Neural cell (in vitro differentiated cells): ENCODE measurements around the gene CHST11. TPM values are rescaled to one million over a fixed set of nuclear protein-coding genes. Genes with fewer than 3 reads are reported as not detected.

Experiments
- H2AFZ ChIP-seq: fragments of 200-600, 300-800 bp; sonication (generic), shearing (Covaris generic); 2 replicates; pipeline ENCODE4 v1.6.0; 2014; ENCODE audit warnings: low read depth, mild to moderate bottlenecking, antibody characterized with exemption, low read length, moderate library complexity
- H3F3A ChIP-seq: fragments of 200-600 bp; shearing (Covaris generic); 2 replicates; pipeline ENCODE4 v1.6.1; 2016; ENCODE audit warnings: mild to moderate bottlenecking, moderate library complexity, mixed read lengths, antibody characterized with exemption, low read length; ENCODE audit not compliant: insufficient read depth, poor library complexity, severe bottlenecking
- H3K27ac ChIP-seq: fragments of 200-600, 300-800 bp; sonication (generic), shearing (Covaris generic); 2 replicates; pipeline ENCODE4 v1.5.1; 2014; ENCODE audit warnings: mild to moderate bottlenecking, low read length, moderate library complexity
- H3K27me3 ChIP-seq: fragments of 300-800, 200-600 bp; sonication (generic), shearing (Covaris generic); 2 replicates; pipeline ENCODE4 v1.6.0; 2014; ENCODE audit warnings: mild to moderate bottlenecking, low read depth, low read length, moderate library complexity; ENCODE audit not compliant: insufficient read depth
- H3K36me3 ChIP-seq: fragments of 300-800, 200-600 bp; sonication (generic), shearing (Covaris generic); 2 replicates; pipeline ENCODE4 v1.5.1; 2014; ENCODE audit warnings: mild to moderate bottlenecking, antibody characterized with exemption, low read length, moderate library complexity; ENCODE audit not compliant: insufficient read depth
- H3K4me2 ChIP-seq: fragments of 300-800, 200-600 bp; sonication (generic), shearing (Covaris generic); 2 replicates; pipeline ENCODE4 v1.6.0; 2014; ENCODE audit warnings: mild to moderate bottlenecking, low read length
- H3K4me3 ChIP-seq: fragments of 300-800, 200-600 bp; sonication (generic), shearing (Covaris generic); 2 replicates; pipeline ENCODE4 v1.5.1; 2014; ENCODE audit warnings: mild to moderate bottlenecking, low read length, moderate library complexity
- H3K79me2 ChIP-seq: fragments of 200-600 bp; shearing (Covaris generic); replicated peaks from 2 replicates; pipeline ENCODE4 v1.6.0; 2014; ENCODE audit warnings: mild to moderate bottlenecking, low read length, moderate library complexity; ENCODE audit not compliant: insufficient read depth
- H3K9ac ChIP-seq: fragments of 300-800, 200-600 bp; sonication (generic), shearing (Covaris generic); 2 replicates; pipeline ENCODE4 v1.6.1; 2016; ENCODE audit warnings: mild to moderate bottlenecking, low read length, mixed read lengths
- H3K9me2 ChIP-seq: fragments of 200-600 bp; shearing (Covaris generic); 2 replicates; pipeline ENCODE4 v1.6.1; 2016; ENCODE audit warnings: mild to moderate bottlenecking, low read length, mixed read lengths; ENCODE audit not compliant: insufficient read depth
- H3K9me3 ChIP-seq: fragments of 200-600, 300-800 bp; sonication (generic), shearing (Covaris generic); 2 replicates; pipeline ENCODE4 v1.6.1; 2016; ENCODE audit warnings: mild to moderate bottlenecking, mixed run types, low read length, moderate library complexity, mixed read lengths
- H4K20me1 ChIP-seq: fragments of 200-600 bp; shearing (Covaris generic); 2 replicates; pipeline ENCODE4 v1.6.1; 2016; ENCODE audit warnings: mild to moderate bottlenecking, mixed run types; ENCODE audit not compliant: insufficient read depth
- EP300 ChIP-seq: fragments of 450-650 bp; conservative IDR thresholded peaks from 2 replicates; pipeline ENCODE4 v1.6.1; 2014; ENCODE audit warnings: antibody characterized with exemption, mild to moderate bottlenecking, moderate library complexity; ENCODE audit not compliant: poor library complexity, severe bottlenecking
- EZH2 ChIP-seq: fragments of 200-600, 300-800 bp; shearing (Covaris generic), sonication (generic); IDR thresholded peaks from 2 replicates; pipeline ENCODE4 v1.6.1; 2014; ENCODE audit warnings: antibody characterized with exemption, low read length, borderline replicate concordance, mild to moderate bottlenecking; ENCODE audit not compliant: insufficient read depth, poor library complexity, severe bottlenecking
- MXI1 ChIP-seq: fragments of 450-650 bp; conservative IDR thresholded peaks from 2 replicates; pipeline ENCODE4 v1.6.1; 2014; ENCODE audit warnings: antibody characterized with exemption, mild to moderate bottlenecking; ENCODE audit not compliant: poor library complexity, severe bottlenecking
- POLR2AphosphoS5 ChIP-seq: IDR thresholded peaks from 2 replicates; pipeline ENCODE4 v1.6.1; 2012
- RAD21 ChIP-seq: fragments of 450-650 bp; conservative IDR thresholded peaks from 2 replicates; pipeline ENCODE4 v1.6.1; 2014; ENCODE audit warnings: antibody characterized with exemption, mild to moderate bottlenecking, moderate library complexity
- SMC3 ChIP-seq: fragments of 450-650 bp; conservative IDR thresholded peaks from 2 replicates; pipeline ENCODE4 v1.6.1; 2014; ENCODE audit warnings: antibody characterized with exemption, mild to moderate bottlenecking, moderate library complexity; ENCODE audit not compliant: poor library complexity
- TAF1 ChIP-seq: IDR thresholded peaks from 2 replicates; pipeline ENCODE4 v1.6.1; 2012; ENCODE audit warnings: low read depth
- polyA plus RNA-seq: library from polyadenylated mRNA; depleted of rRNA; stranded (reverse); fragments of >200 nt; gene quantifications from 2 replicates; pipeline ENCODE4 v1.2.3, GENCODE V29; 2014
- TF ChIP-seq, protein P1 (sequence below): fragments of 450-650 bp; IDR thresholded peaks from 2 replicates; pipeline ENCODE4 v1.5.1; 2014; ENCODE audit warnings: antibody characterized with exemption, mild to moderate bottlenecking, moderate library complexity; ENCODE audit not compliant: poor library complexity, severe bottlenecking
- TF ChIP-seq, protein P2 (sequence below): IDR thresholded peaks from 2 replicates; pipeline ENCODE4 v1.6.1; 2012; ENCODE audit warnings: borderline replicate concordance

Gene CHST11
- polyA plus RNA-seq, 1 donor from 2014 or later: 15.0 TPM

- Histone ChIP-seq H3K79me2 (peaks cover 8% of the 10 kb centered on the region), H4K20me1 (no peaks in the 10 kb centered on the region), H3K9me3 (no peaks in the 10 kb centered on the region), H3K36me3 (no peaks in the 10 kb centered on the region), H3K27ac (no peak overlapping the region), H3F3A (no peaks in the 10 kb centered on the region), H3K27me3 (no peaks in the 10 kb centered on the region), H3K9ac (no peak overlapping the region), H2AFZ (no peak overlapping the region), H3K4me2 (no peak overlapping the region), H3K9me2 (no peaks in the 10 kb centered on the region), H3K4me3 (no peak overlapping the region)
- TF ChIP-seq POLR2AphosphoS5: no peak
Observed at GRCh38 chr12:104546575-104546974, 89.8 kb downstream of the CHST11 start.

DNA sequence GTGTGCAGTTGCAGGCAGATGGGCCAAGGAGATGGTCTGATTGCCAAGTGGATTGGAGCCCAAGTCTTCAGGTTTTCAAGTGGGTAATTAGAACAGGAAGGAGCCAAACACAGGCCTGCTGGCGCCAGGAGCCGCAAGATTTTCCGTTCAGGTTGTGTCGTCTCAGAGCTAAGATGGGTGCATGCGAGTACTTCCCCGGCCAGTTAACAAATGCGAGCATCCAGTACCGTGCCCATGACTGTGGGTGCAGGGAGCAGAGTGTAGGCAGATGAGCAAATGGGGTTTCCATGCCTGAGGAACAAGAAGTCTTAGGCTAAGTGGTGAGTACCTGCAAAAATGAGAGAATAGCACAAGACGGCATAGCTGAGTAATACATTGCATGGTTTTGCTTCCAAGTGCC is 90.5 kb downstream of the CHST11 start:
- Histone ChIP-seq H4K20me1 (no peaks in the 10 kb centered on the region), H2AFZ (no peak overlapping the region), H3K27ac (no peak overlapping the region), H3K4me3 (no peak overlapping the region), H3K9me2 (no peaks in the 10 kb centered on the region), H3K9ac (no peak overlapping the region), H3K36me3 (no peaks in the 10 kb centered on the region), H3K27me3 (no peaks in the 10 kb centered on the region), H3K79me2 (peaks cover 8% of the 10 kb centered on the region), H3K9me3 (no peaks in the 10 kb centered on the region), H3F3A (no peaks in the 10 kb centered on the region), H3K4me2 (no peak overlapping the region)
- TF ChIP-seq POLR2AphosphoS5: no peak
- no peak for TF ChIP-seq SMC3
- no peak for TF ChIP-seq RAD21
- TF ChIP-seq TAF1: no peak
- TF ChIP-seq, protein P1, sequence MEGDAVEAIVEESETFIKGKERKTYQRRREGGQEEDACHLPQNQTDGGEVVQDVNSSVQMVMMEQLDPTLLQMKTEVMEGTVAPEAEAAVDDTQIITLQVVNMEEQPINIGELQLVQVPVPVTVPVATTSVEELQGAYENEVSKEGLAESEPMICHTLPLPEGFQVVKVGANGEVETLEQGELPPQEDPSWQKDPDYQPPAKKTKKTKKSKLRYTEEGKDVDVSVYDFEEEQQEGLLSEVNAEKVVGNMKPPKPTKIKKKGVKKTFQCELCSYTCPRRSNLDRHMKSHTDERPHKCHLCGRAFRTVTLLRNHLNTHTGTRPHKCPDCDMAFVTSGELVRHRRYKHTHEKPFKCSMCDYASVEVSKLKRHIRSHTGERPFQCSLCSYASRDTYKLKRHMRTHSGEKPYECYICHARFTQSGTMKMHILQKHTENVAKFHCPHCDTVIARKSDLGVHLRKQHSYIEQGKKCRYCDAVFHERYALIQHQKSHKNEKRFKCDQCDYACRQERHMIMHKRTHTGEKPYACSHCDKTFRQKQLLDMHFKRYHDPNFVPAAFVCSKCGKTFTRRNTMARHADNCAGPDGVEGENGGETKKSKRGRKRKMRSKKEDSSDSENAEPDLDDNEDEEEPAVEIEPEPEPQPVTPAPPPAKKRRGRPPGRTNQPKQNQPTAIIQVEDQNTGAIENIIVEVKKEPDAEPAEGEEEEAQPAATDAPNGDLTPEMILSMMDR: no peak
- no peak for TF ChIP-seq EZH2
- TF ChIP-seq EP300: no peak
- TF ChIP-seq, protein P2, sequence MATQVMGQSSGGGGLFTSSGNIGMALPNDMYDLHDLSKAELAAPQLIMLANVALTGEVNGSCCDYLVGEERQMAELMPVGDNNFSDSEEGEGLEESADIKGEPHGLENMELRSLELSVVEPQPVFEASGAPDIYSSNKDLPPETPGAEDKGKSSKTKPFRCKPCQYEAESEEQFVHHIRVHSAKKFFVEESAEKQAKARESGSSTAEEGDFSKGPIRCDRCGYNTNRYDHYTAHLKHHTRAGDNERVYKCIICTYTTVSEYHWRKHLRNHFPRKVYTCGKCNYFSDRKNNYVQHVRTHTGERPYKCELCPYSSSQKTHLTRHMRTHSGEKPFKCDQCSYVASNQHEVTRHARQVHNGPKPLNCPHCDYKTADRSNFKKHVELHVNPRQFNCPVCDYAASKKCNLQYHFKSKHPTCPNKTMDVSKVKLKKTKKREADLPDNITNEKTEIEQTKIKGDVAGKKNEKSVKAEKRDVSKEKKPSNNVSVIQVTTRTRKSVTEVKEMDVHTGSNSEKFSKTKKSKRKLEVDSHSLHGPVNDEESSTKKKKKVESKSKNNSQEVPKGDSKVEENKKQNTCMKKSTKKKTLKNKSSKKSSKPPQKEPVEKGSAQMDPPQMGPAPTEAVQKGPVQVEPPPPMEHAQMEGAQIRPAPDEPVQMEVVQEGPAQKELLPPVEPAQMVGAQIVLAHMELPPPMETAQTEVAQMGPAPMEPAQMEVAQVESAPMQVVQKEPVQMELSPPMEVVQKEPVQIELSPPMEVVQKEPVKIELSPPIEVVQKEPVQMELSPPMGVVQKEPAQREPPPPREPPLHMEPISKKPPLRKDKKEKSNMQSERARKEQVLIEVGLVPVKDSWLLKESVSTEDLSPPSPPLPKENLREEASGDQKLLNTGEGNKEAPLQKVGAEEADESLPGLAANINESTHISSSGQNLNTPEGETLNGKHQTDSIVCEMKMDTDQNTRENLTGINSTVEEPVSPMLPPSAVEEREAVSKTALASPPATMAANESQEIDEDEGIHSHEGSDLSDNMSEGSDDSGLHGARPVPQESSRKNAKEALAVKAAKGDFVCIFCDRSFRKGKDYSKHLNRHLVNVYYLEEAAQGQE: no peak
- no peak for TF ChIP-seq MXI1

GRCh38 chr12:104549815-104550480 is 93.2 kb downstream of the CHST11 start:
- no peaks in the 10 kb centered on the region for H3F3A ChIP-seq
- no peaks in the 10 kb centered on the region for H3K36me3 ChIP-seq
- H3K27me3 ChIP-seq: no peaks in the 10 kb centered on the region
- TF ChIP-seq RAD21 (no peak), MXI1 (no peak), POLR2AphosphoS5 (no peak), TAF1 (no peak), SMC3 (no peak), EP300 (no peak), EZH2 (no peak)
- TF ChIP-seq, protein P1: no peak
- TF ChIP-seq, protein P2: no peak
- H3K9ac ChIP-seq: no peak overlapping the region
- H4K20me1 ChIP-seq: no peaks in the 10 kb centered on the region
- H3K9me3 ChIP-seq: no peaks in the 10 kb centered on the region
- peaks cover 4% of the 10 kb centered on the region for H3K79me2 ChIP-seq
- H3K4me3 ChIP-seq: no peak overlapping the region
- no peak overlapping the region for H3K4me2 ChIP-seq
- H2AFZ ChIP-seq: no peak overlapping the region
- no peak overlapping the region for H3K27ac ChIP-seq
- H3K9me2 ChIP-seq: no peaks in the 10 kb centered on the region
